ENCODE results near the gene UCMA. TPM values are rescaled to one million over a fixed set of nuclear protein-coding genes. Genes with fewer than 3 reads are reported as not detected.

Gene UCMA
- total RNA-seq, 1 experiment from 2014 or later, result not detected

GRCh38 chr10:13173616-13174015 is 60.6 kb downstream of the UCMA start:
- Mint-ChIP-seq H3K9me3 (ENCODE audit: unreplicated experiment) (no peaks in the 10 kb centered on the region), H3K4me3 (ENCODE audit: unreplicated experiment) (no peak overlapping the region), H3K4me1 (ENCODE audit: insufficient read depth, unreplicated experiment) (no peaks in the 10 kb centered on the region), H3K27ac (ENCODE audit: low read depth, unreplicated experiment) (no peak overlapping the region), H3K36me3 (ENCODE audit: insufficient read depth, unreplicated experiment) (peaks cover 19% of the 10 kb centered on the region), H3K27me3 (ENCODE audit: insufficient read depth, unreplicated experiment) (no peaks in the 10 kb centered on the region)
- no TSS peak for BruUV-seq (replicated peaks)
- intact Hi-C loops (cut with micrococcal nuclease), result no loop called here
- ChIA-PET POLR2A (no interaction called here), CTCF (no interaction called here)
- no peak for TF ChIP-seq CTCF (IDR thresholded peaks at IDR 0.05; ENCODE audit: unreplicated experiment)
- DNase-seq (ENCODE audit: unreplicated experiment), result no peak

Other genes starting within 250 kb of the UCMA start
- gene CCDC3, start 232.7 kb downstream of the UCMA start, total RNA-seq (2022), result 0.10 TPM in 1 of 2 replicates, not detected in the other
- gene OPTN, start 134.2 kb downstream of the UCMA start, total RNA-seq (2022), result 79.6 and 109 TPM in 2 replicates
- gene MCM10, start 72.8 kb downstream of the UCMA start, total RNA-seq (2022), result 3.5 and 6.0 TPM in 2 replicates
- gene PHYH, start 65.7 kb upstream of the UCMA start, total RNA-seq (2022), result 9.8 and 13.7 TPM in 2 replicates
- 44.8 and 60.8 TPM in 2 replicates for gene SEPHS1, start 113.9 kb upstream of the UCMA start, total RNA-seq (2022)

Measured in MCF 10A (cell line).